Thymus (tissue), 11 donors: ENCODE data around the gene FBXO11. TPM values are rescaled to one million over a fixed set of nuclear protein-coding genes. Genes with fewer than 3 reads are reported as not detected.

Experiments used
- DNase-seq, 9 donors: peaks; one replicate each; pipeline ENCODE4 v3.0.0-alpha.2; 2013; ENCODE audit warnings: low spot score in 9 of 9, low read depth in 6 of 9, missing footprints in 1 of 9
- H3K27ac ChIP-seq, 2 donors: one replicate each; pipeline ENCODE4 v1.5.1; 2013; ENCODE audit warnings: control low read depth in 1 of 2, low read depth in 1 of 2, low read length in 1 of 2, mild to moderate bottlenecking in 1 of 2, moderate library complexity in 1 of 2
- H3K27me3 ChIP-seq, 2 donors: one replicate each; pipeline ENCODE4 v1.5.1; 2013; ENCODE audit warnings: low read length in 1 of 2; ENCODE audit not compliant: control insufficient read depth in 2 of 2, insufficient read depth in 1 of 2
- H3K36me3 ChIP-seq, 2 donors: one replicate each; pipeline ENCODE4 v1.5.1; 2013; ENCODE audit warnings: low read length in 1 of 2, mild to moderate bottlenecking in 1 of 2, moderate library complexity in 1 of 2; ENCODE audit not compliant: control insufficient read depth in 2 of 2, insufficient read depth in 2 of 2
- H3K4me1 ChIP-seq, 2 donors: one replicate each; pipeline ENCODE4 v1.5.1; 2013; ENCODE audit warnings: low read length in 2 of 2; ENCODE audit not compliant: control insufficient read depth in 2 of 2, insufficient read depth in 2 of 2
- H3K4me3 ChIP-seq, 2 donors: one replicate each; pipeline ENCODE4 v1.5.1; 2013; ENCODE audit warnings: low read length in 2 of 2, control low read depth in 1 of 2, mild to moderate bottlenecking in 1 of 2
- H3K9me3 ChIP-seq, 2 donors: one replicate each; pipeline ENCODE4 v1.5.1; 2013; ENCODE audit warnings: low read length in 1 of 2, mild to moderate bottlenecking in 1 of 2; ENCODE audit not compliant: control insufficient read depth in 2 of 2, insufficient read depth in 1 of 2
- whole genome bisulfite sequencing: extraction: QIAGEN DNeasy Blood & Tissue Kit; methylation state at CpG from one replicate; pipeline ENCODE4 v1.1.7; 2013; 5-methylcytosine and 5-hydroxymethylcytosine counted together
- polyA plus RNA-seq: library from polyadenylated mRNA; stranded (reverse); fragments of 200-250 nt; gene quantifications from one replicate; pipeline ENCODE4 v1.2.3, GENCODE V29; 2013
- total RNA-seq: library from RNA; stranded (reverse); fragments of 120-200 nt; gene quantifications from one replicate; pipeline ENCODE4 v1.2.4, GENCODE V29; 2013
- donor health status: healthy.

Gene FBXO11
- total and polyA plus RNA-seq, 2 donors = 22.3 to 55.5 TPM

GRCh38 chr2:47809903-47810302 is 96.4 kb downstream of the FBXO11 start:
- H3K4me1 ChIP-seq = no peaks in the 10 kb centered on the region
- peaks cover 0 to 80% of the 10 kb centered on the region in 2 donors for H3K36me3 ChIP-seq
- no peaks in the 10 kb centered on the region for H3K9me3 ChIP-seq
- no peak for DNase-seq
- no peak overlapping the region for H3K4me3 ChIP-seq
- 98% methylated on average over 2 of the region's 2 CpGs for WGBS
- no peaks in the 10 kb centered on the region for H3K27me3 ChIP-seq
- no peak overlapping the region for H3K27ac ChIP-seq

- WGBS = 95% methylated on average over 4 of the region's 4 CpGs
- H3K27ac ChIP-seq = no peak overlapping the region
- H3K4me1 ChIP-seq = no peaks in the 10 kb centered on the region
- H3K27me3 ChIP-seq = no peaks in the 10 kb centered on the region
- no peak for DNase-seq
- H3K4me3 ChIP-seq = no peak overlapping the region
- H3K36me3 ChIP-seq = peaks cover 11 to 87% of the 10 kb centered on the region in 2 donors
- no peaks in the 10 kb centered on the region for H3K9me3 ChIP-seq
These were observed 97.7 kb downstream of the FBXO11 start for GRCh38 chr2:47808614-47809013.

GRCh38 chr2:47805850-47806249 is 100.4 kb downstream of the FBXO11 start:
- no peak for DNase-seq
- 92% methylated on average over 6 of the region's 6 CpGs for WGBS
- H3K27me3 ChIP-seq = no peaks in the 10 kb centered on the region
- no peak overlapping the region for H3K27ac ChIP-seq
- peaks cover 6 to 10% of the 10 kb centered on the region in 2 donors for H3K9me3 ChIP-seq
- no peak overlapping the region for H3K4me3 ChIP-seq
- H3K36me3 ChIP-seq = peaks cover 35 to 97% of the 10 kb centered on the region in 2 donors
- H3K4me1 ChIP-seq = no peaks in the 10 kb centered on the region

GRCh38 chr2:47803770-47804169 is 102.5 kb downstream of the FBXO11 start:
- H3K27ac ChIP-seq = no peak overlapping the region
- H3K4me3 ChIP-seq = no peak overlapping the region
- WGBS = 97% methylated on average over 1 of the region's 1 CpG
- no peak for DNase-seq
- H3K9me3 ChIP-seq = peaks cover 6 to 10% of the 10 kb centered on the region in 2 donors
- peaks cover 56 to 98% of the 10 kb centered on the region in 2 donors for H3K36me3 ChIP-seq
- no peaks in the 10 kb centered on the region for H3K4me1 ChIP-seq
- no peaks in the 10 kb centered on the region for H3K27me3 ChIP-seq

- H3K36me3 ChIP-seq = peaks cover 56 to 98% of the 10 kb centered on the region in 2 donors
These were observed 102.9 kb downstream of the FBXO11 start for GRCh38 chr2:47803363-47803762.

GRCh38 chr2:47801118-47801517 is 105.2 kb downstream of the FBXO11 start:
- Histone ChIP-seq H3K36me3 (peaks cover 76 to 97% of the 10 kb centered on the region in 2 donors), H3K4me3 (no peak overlapping the region), H3K4me1 (no peaks in the 10 kb centered on the region), H3K27me3 (no peaks in the 10 kb centered on the region), H3K9me3 (peaks cover 6 to 10% of the 10 kb centered on the region in 2 donors), H3K27ac (no peak overlapping the region)
- 98% methylated on average over 3 of the region's 3 CpGs for WGBS
- DNase-seq = no peak

More at GRCh38 chr2:47803363-47803762, 102.9 kb downstream of the FBXO11 start:
- no peaks in the 10 kb centered on the region for H3K27me3 ChIP-seq
- no peak overlapping the region for H3K27ac ChIP-seq
- H3K4me3 ChIP-seq = no peak overlapping the region
- no peaks in the 10 kb centered on the region for H3K4me1 ChIP-seq
- WGBS = 97% methylated on average over 7 of the region's 7 CpGs
- no peak for DNase-seq
- H3K9me3 ChIP-seq = peaks cover 6 to 10% of the 10 kb centered on the region in 2 donors

GRCh38 chr2:47799031-47799609 is 107.2 kb downstream of the FBXO11 start:
- H3K4me3 ChIP-seq = no peak overlapping the region
- H3K4me1 ChIP-seq = no peaks in the 10 kb centered on the region
- no peaks in the 10 kb centered on the region for H3K27me3 ChIP-seq
- DNase-seq = no peak
- H3K9me3 ChIP-seq = peaks cover 6 to 10% of the 10 kb centered on the region in 2 donors
- no peak overlapping the region for H3K27ac ChIP-seq
- WGBS = 99% methylated on average over 6 of the region's 6 CpGs
- peaks cover 80 to 90% of the 10 kb centered on the region in 2 donors for H3K36me3 ChIP-seq

GRCh38 chr2:47798631-47799030 is 107.7 kb downstream of the FBXO11 start:
- Histone ChIP-seq H3K9me3 (peaks cover 6 to 10% of the 10 kb centered on the region in 2 donors), H3K4me3 (no peak overlapping the region), H3K4me1 (no peaks in the 10 kb centered on the region), H3K36me3 (peaks cover 76 to 87% of the 10 kb centered on the region in 2 donors), H3K27ac (no peak overlapping the region), H3K27me3 (no peaks in the 10 kb centered on the region)
- WGBS = 95% methylated on average over 6 of the region's 6 CpGs
- no peak for DNase-seq

GRCh38 chr2:47796090-47796697 is 110.1 kb downstream of the FBXO11 start:
- H3K9me3 ChIP-seq = no peaks in the 10 kb centered on the region
- no peak for DNase-seq
- 95% methylated on average over 2 of the region's 2 CpGs for WGBS
- no peak overlapping the region for H3K4me3 ChIP-seq
- H3K27me3 ChIP-seq = no peaks in the 10 kb centered on the region
- no peak overlapping the region for H3K27ac ChIP-seq
- peaks cover 68 to 82% of the 10 kb centered on the region in 2 donors for H3K36me3 ChIP-seq
- no peaks in the 10 kb centered on the region for H3K4me1 ChIP-seq
